Subcutaneous adipose tissue (tissue), 4 donors: Measurements from ENCODE around the gene CAPN2. TPM values are rescaled to one million over a fixed set of nuclear protein-coding genes. Genes with fewer than 3 reads are reported as not detected.

Experiments used
- CTCF ChIP-seq: fragments of 450-650 bp; IDR thresholded peaks from one replicate; pipeline ENCODE4 v1.5.1; 2016; ENCODE audit warnings: low read depth, mild to moderate bottlenecking, control low read depth, antibody characterized with exemption, moderate library complexity
- total RNA-seq, 4 donors: library from RNA; depleted of rRNA; stranded (reverse); fragments of >200 nt; gene quantifications; one replicate each; pipeline ENCODE4 v1.1.0, GENCODE V29; 2016

CAPN2 gene
- total RNA-seq, 4 donors from 2014 or later: 177 to 263 (median 207) TPM

DNA sequence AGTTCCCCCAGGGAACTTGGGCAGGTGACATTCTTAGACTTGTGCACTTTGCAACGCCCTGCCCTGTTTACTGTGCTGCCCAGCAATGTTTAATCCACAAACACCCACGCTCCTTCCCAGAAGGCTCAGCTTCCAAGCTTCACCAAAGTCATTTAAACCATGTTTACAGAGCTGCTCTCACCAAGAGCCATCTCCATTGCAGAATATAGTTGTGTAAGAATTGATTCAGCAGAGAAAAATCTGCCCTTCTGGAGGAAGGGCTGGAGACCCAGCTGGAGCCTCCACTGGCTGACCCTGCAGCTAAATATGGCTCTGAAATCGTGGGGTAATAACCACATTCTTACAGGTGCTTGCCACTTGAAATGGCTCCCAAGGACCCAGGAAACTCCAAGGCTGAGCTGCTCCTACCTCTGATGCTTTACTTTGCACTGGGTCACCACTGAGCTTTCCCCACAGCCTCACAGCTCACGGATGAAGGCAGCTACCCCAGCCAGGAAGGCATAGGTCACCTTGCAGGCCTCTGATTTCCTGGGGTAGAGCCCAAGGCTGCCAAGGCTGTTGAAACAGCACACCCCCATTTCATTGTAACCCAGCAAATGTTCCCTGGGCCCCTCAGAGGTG is 8.7 kb downstream of the CAPN2 start:
- no peak for TF ChIP-seq CTCF

- TF ChIP-seq CTCF: no peak
These were observed 9.6 kb downstream of the CAPN2 start for GRCh38 chr1:223721658-223722607.

DNA sequence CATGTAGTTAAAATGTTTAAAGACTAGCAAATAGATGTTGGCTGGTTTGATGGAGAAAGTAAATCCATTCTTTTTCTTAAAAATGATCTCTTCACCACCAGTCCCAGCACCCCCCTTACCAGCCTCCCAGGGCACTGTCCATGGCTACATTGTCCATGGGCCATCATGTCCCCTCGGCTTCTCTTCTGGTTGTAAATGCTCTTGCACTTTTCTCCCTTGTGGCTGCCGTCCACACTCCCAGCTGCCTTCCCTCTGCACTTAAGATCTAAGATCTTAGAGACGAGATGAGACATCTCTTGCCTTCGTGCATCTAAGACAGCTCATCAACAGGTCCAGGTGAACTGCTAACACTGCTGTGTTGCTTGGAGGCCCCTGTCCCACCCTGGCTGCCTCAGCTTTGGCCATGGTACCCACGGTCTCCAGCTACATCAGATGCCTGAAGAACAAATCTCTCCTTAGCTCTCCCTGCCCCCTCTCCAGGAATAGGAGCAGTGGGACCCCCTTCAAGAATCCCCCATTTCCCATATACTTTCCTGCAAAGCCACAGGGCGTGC is 11.1 kb downstream of the CAPN2 start:
- no peak for TF ChIP-seq CTCF

GRCh38 chr1:223724376-223724775 is 12.0 kb downstream of the CAPN2 start:
- TF ChIP-seq CTCF: no peak

DNA sequence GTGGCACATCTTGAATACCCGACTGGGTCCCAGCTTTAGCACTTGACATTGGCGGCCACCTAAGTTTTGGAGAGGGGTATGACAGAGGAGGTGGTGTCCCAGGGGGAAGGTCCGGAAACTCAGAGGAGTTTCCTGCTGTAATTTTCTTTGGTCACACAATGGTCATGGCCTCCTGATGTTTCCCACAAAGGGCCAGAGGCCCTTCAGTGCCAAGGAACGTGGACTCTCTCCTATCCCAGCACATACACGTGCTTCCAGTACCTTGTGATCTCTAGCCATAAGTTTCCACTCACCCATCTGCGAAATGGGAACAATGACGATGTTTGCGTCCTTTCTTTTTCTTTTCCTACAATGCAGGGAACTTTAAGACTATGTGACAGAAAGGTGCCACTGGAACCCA is 13.2 kb downstream of the CAPN2 start:
- no peak for TF ChIP-seq CTCF

- no peak for TF ChIP-seq CTCF
These were observed 14.2 kb downstream of the CAPN2 start for GRCh38 chr1:223726380-223727001.

- TF ChIP-seq CTCF: no peak
These were observed 15.2 kb downstream of the CAPN2 start for GRCh38 chr1:223727541-223727940.
